ENCODE measurements around the gene FAM32A.

DNA sequence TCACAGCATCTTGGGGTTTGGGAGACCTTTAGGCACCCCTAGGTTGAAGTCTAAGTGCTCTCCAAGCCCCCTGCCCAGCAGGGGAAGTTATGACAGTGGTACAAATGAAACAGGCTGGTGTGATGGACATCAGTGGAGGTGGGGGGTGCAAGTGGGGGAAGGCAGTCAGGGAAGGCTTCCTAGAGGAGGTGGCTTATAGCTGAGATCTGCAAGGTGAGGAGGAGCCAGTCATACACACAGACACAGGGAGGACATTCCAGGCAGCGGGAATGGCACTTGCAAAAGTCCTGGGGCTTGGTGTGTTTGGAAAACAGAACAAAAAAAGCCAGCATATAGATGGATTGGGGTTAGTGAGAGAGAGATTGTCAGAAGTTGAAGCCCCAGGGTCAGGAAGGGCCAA is 30.1 kb upstream of the FAM32A start:
- TF ChIP-seq, protein P1, sequence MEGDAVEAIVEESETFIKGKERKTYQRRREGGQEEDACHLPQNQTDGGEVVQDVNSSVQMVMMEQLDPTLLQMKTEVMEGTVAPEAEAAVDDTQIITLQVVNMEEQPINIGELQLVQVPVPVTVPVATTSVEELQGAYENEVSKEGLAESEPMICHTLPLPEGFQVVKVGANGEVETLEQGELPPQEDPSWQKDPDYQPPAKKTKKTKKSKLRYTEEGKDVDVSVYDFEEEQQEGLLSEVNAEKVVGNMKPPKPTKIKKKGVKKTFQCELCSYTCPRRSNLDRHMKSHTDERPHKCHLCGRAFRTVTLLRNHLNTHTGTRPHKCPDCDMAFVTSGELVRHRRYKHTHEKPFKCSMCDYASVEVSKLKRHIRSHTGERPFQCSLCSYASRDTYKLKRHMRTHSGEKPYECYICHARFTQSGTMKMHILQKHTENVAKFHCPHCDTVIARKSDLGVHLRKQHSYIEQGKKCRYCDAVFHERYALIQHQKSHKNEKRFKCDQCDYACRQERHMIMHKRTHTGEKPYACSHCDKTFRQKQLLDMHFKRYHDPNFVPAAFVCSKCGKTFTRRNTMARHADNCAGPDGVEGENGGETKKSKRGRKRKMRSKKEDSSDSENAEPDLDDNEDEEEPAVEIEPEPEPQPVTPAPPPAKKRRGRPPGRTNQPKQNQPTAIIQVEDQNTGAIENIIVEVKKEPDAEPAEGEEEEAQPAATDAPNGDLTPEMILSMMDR (IDR thresholded peaks at IDR 0.05) = no peak
- no peak for TF ChIP-seq POLR2AphosphoS5 (IDR thresholded peaks at IDR 0.05)
- no peak for TF ChIP-seq POLR2A (IDR thresholded peaks at IDR 0.05)
- no peak for TF ChIP-seq EP300 (IDR thresholded peaks at IDR 0.05)

Data from upper lobe of left lung (tissue), 4 donors.